RKO (cell line): ENCODE measurements around the gene THY1.
"Not testable (repeated sequence)": the region's sequence is repeated elsewhere in the genome, so short reads cannot be mapped to it uniquely, and the experiment has no call there.

Experiments used
- DNase-seq: peaks from one replicate; pipeline ENCODE4 v3.0.0-alpha.2; 2016; ENCODE audit warnings: low spot score

The THY1 gene

DNA sequence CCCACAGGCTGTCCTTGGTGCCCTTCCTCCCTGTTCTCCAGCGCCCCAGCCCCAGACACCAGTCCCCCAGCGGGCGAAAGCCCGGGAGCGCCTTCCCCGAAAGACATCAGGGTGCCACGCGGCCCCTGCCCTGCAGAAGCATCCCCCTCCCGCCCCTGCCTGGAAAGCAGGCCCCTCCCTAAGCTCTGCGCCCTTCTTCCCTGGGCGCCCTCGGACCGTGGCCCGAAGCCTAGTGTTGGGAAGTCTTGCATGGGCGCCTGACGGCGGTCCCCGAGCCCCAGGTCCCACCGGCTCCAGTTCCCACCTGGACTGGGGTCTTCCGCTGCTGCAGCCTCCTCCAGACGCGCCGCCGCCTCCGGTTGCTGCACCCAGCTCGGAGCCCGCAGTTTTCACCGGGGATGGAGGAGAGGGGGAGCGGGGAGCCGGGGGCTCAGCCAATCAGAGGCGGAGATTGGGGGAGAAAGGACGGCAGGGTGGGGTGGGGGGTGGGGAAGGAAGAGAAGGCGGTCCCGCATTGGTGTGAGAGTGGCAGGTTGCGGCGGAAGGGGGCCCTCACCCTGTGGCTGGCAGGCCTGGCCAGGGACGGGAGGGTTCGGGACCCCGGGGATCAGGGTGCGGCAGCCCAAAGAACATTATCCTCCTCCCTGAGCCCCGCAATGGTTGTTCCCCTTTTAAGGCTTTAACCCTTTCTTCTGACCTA lies at the start of gene THY1:
THY1 (minus strand) TSS at position 364 of the 700 bp plus-strand sequence. CDS start 2,267 bp downstream, outside the sequence.
- DNase-seq = no peak

DNA sequence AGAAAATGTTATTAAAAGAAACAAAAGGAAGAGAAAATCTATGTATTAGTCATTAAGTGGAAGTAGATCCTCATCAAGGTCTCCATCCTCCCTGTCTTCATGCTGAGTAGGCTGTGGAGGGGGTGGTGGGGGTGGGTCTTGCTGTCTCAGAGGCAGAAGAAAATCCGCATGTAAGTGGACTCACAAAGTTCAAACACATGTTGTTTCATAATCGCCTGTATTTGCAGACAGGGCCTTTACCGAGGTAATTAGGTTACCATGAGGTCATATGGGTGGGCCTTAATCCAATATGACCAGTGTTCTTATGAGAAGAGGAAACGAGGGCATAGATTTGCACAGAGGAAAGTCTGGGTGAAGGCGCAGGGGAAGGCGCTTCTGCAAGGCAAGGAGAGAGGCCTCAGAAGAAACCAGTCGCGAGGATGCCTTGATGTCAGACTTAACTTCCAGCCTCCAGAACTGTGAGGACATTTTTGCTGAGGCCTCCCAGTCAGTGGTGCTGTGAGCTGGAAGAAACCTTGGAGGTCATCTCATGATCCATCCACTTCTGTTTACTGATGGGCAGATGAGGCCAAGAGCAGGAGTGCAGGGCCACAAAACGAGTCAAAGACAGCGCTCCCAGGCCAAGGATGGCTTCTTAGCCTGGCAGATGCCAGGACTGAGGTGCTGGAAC lies 49.3 kb upstream of the THY1 start:
- no peak for DNase-seq

DNA sequence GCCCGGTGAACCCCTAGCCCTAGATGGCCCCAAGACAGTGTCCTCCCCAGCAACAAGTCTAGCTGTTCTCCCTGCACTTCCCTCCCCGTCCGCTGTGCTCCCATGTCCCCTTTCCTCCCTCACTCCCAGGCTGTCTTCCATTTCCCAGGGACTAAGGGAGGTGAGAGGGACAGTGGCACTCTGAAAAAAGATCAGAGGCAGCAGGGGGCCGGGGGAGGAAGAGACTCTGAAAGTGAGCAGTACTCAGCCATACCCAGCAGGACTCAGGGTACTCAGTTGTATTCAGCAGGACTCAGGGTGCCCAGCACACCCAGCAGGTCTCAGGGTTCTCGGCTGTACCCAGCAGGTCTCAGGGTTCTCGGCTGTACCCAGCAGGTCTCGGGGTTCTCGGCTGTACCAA lies 48.4 kb upstream of the THY1 start:
- no peak for DNase-seq

GRCh38 chr11:119470317-119471291 lies 47.6 kb upstream of the THY1 start:
- peak; percentile 27 for DNase-seq

DNA sequence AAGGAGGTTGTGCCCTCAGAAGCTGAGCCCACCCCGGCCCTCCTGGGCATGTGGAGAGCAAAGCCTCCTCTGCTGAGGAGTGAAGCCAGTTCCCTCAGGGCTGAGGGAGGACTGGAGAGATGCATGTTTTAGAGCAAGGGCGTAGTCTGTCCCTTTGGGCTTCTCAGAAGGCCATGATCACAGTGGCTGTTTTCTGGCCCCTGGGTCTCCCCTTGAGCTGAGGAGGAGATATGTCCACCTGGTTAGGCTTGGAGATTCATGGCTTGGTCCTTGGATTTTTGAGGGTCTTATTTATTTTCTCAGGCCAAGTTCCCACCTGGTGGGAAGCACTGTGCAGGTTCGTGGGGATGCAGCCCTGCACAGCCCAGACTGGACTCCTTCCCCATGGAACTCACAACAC lies 46.5 kb upstream of the THY1 start:
- DNase-seq = no peak

- no peak for DNase-seq
Observed at GRCh38 chr11:119468511-119468910, 45.5 kb upstream of the THY1 start.

DNA sequence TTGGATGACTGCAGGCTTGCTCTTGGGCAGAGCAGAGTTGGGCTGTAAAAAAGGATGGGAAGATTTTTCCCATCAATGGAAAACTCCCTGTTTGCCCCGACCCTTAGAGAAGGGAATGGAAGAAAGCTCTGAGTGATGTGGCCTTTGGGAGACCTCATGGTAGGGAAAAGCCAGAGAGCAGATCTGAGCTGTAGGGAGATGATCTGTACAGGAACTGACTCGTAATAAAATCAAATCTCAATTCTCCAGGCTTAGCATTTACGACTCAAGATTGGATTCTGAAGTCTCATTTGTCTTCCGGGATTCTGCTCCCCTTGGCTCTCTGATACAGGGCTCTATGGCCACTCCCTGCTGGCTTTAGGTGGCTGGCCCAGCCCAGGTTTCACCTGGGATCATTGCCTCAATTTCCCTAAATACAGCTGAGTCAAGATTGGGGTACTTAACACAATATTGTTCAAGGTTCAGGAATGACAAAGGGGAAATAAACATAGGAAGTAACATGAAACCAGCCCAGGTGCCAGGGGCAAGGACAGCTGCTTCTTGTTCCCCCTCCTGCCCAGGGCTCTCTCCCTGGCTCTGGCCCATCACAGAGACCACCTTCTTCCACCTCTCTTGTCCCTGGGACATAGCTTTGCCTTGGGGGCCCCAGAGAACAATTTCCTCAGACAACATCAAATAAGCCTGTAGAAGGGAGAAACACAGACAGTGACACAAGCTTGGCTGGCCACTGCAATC lies 38.4 kb upstream of the THY1 start:
- DNase-seq = peak; percentile 24

- DNase-seq = no peak
Observed at GRCh38 chr11:119460582-119460981, 37.6 kb upstream of the THY1 start.

DNA sequence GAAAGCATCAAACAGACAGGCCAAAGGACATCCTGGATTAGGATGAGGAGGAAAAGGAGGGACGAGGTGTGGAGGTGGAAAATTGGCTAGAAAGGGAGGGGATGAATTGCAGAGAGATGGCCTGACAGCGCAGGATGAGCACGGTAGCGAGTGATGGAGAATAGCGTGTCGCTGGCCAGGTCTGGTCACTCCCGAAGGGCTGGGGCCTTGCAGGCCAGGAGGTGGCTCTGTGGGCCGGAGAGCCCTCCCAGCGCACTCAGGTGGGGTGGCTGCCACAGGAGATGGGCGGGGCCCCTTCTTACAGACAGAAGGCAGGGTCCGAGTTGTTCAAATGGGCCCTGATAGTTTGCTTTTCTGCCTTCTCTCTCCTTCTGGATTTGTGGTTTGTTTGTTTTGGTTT lies 37.1 kb upstream of the THY1 start:
- DNase-seq = no peak

GRCh38 chr11:119459293-119459976 lies 36.5 kb upstream of the THY1 start:
- no peak for DNase-seq

GRCh38 chr11:119455708-119456107 lies 32.7 kb upstream of the THY1 start:
- not testable (repeated sequence) for DNase-seq

- DNase-seq = not testable (repeated sequence)
Observed at GRCh38 chr11:119455241-119455640, 32.3 kb upstream of the THY1 start.

DNA sequence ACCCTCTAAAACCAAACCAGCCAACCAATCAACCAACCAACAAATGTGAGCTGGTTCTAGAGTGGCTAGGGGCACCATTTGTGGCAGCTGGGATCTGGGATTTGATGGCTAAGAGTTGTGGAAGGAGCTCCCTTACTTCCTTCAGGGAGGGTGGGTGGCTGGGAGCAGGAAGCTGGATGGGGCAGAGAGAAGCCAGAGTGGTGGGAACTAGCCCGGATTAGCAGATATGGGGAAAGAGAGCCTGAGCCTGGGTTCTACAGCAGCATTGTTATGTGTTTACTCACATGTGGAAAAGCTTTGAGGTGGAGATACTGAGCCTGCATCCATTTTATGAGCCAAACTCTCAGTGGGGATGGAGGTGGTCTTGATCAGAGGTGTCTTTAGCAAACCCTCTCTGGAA lies 30.9 kb upstream of the THY1 start:
- DNase-seq = no peak

DNA sequence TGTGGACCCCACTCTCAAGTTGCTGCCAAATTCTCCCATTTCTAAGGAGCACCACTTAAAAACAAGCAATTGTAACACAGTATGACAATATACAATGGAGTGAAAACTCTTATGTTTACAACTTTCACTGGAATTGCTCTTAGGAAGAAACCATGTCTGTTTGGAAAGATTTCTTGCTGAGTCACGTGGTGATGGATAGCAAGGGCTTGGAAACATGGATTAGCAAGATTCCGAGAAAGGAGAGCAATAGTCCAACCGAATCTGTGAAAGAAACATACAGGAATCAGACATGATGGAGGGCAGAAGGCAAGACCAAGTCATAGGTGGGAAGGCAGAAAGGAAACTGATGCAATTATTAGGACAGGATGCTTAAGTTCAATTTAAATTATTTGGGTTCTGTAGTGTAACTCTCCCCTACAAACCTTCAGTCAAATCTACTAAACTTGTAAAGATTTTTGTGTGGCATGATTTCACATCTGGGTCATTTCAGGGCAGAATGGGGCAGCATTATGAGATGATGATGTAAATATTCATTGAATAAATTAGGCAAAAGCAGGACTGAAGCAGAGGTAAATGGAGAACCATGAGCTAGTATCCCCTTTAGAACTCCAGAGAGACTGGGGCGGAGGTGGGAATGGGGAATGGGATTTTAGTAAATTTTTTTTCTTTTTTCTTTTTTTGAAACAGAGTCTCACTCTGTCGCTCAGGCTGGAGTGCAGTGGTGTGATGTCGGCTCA lies 27.8 kb upstream of the THY1 start:
- DNase-seq = no peak

DNA sequence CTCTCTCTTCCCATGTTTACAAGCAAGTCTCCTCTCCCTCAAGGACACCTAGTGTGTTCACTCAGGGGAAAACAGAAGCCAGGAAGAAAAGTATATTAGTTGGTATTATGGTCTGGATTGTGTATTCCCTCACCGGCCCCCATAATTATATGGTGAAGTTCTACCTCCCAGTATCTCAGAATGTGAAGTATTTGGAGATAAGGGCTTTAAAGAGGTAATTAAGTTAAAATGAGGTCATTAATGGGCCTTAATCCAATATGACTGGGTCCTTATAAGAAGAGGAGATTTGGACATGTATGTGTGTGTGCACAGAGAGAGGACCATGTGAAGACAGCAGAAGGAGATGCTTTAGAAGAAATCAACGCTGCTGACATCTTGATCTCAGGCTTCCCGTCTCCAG lies 26.5 kb upstream of the THY1 start:
- DNase-seq = no peak

GRCh38 chr11:119448380-119448779 lies 25.4 kb upstream of the THY1 start:
- no peak for DNase-seq

DNA sequence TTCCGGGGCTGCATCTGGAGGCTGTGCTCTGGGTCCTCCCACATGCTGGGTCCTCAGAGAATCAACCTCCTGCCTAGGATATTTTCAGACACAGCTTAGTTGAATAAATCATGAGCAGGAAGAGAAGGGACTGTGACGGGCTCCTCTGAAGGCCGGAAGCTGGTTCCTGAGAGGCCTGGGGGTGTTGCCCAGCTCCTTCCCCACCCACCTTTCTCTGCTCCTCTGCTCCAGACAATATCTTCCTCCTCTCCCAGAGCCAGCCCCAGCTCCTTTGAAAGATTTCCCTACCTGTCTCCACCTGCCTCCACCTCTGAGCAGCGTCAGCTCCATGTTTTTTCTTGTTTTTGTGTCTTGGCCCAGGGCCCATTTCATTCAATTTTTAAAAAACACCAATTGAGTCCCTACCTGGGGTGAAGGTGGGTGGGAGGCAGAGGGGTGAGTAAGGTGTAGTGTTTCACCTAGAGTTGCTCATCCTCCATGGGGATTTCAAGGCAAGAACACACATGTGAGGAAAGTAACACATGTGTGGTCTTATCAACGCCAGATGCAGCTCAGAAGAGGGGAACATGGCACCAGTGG lies 24.8 kb upstream of the THY1 start:
- no peak for DNase-seq

DNA sequence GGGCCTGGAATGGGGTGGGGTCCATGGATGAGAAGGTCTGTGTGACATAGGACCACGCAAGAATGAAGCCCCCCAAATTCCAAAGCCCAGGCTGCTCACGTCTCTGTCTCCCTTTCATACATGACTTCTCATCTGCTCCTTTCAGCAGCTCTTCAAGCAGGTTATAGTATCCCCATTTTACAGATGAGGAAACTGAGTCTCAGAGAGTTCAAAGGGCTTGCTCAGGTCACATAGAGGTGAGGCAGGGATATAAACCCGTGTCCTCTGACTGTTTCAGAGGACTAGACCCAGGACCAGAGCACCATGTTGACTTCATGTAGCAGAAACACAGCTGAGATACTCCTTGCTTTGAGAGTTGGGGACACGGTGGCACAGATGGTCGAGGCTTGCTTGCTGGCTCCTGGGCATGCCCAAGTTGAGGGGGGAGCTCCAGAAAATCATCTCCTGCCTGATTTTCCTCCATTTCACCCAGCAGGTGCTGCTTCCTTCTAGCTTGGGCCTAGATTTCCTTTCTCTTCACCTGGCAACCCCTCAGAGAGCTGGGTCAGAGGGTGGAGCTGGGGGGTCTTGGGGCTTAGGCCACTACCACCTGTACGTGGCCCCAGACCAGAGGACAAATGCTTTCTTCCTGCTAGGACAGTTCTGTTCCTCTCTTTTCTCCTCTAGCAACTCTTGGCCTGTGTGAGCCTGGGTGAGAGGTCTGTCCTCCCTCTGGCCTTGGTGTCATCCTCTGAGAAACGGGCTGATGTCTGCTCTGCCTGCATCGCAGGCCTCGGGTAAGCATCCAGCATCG lies 24.1 kb upstream of the THY1 start:
- no peak for DNase-seq

- DNase-seq = no peak
Observed at GRCh38 chr11:119446434-119446833, 23.5 kb upstream of the THY1 start.
